BLaER1 treated with 17β-estradiol and CSF1 and Interleukin-3, amounts not matched to agents 10 nM and 100 nM (cell line): Measurements from ENCODE around the gene STK32C.

Experiments used
- H3K27ac ChIP-seq, 11 experiments: shearing (Covaris generic); formaldehyde crosslinking; 2 replicates each; pipeline ENCODE4 v1.8.1; 2022
- H3K27me3 ChIP-seq, 11 experiments: shearing (Covaris generic); formaldehyde crosslinking; 2 replicates each; pipeline ENCODE4 v1.8.1; 2022
- H3K36me3 ChIP-seq, 11 experiments: shearing (Covaris generic); formaldehyde crosslinking; 2 replicates each; pipeline ENCODE4 v1.8.1; 2022
- H3K4me1 ChIP-seq, 10 experiments: shearing (Covaris generic); formaldehyde crosslinking; 2 replicates each; pipeline ENCODE4 v1.8.1; 2022
- H3K4me2 ChIP-seq, 11 experiments: shearing (Covaris generic); formaldehyde crosslinking; 2 replicates each; pipeline ENCODE4 v1.8.1; 2022
- H3K4me3 ChIP-seq, 10 experiments: shearing (Covaris generic); formaldehyde crosslinking; 2 replicates each; pipeline ENCODE4 v1.8.1; 2022
- H3K9ac ChIP-seq, 11 experiments: shearing (Covaris generic); formaldehyde crosslinking; 2 replicates each; pipeline ENCODE4 v1.8.1; 2022
- H3K9me3 ChIP-seq, 11 experiments: shearing (Covaris generic); formaldehyde crosslinking; replicated peaks in 1 of 11; 2 replicates each; pipeline ENCODE4 v1.8.1; 2022
- H4K20me1 ChIP-seq, 11 experiments: shearing (Covaris generic); formaldehyde crosslinking; 2 replicates each; pipeline ENCODE4 v1.8.1; 2022
- Cebpa-rat ChIP-seq, 11 experiments: shearing (Covaris generic); IDR thresholded peaks; 2 replicates each; pipeline ENCODE4 v1.8.1; 2022

Gene STK32C

GRCh38 chr10:132304756-132305509 lies 2.8 kb downstream of the STK32C start:
- TF ChIP-seq Cebpa-rat (IDR thresholded peaks at IDR 0.05), result peak in 2 of 11 experiments; percentile 24 to 54; a peak in 2 of 22 replicates
- H3K4me3 ChIP-seq, result no peak overlapping the region
- peaks cover 0 to 73% (median 30%) of the 10 kb centered on the region in 11 experiments; a peak in 16 of 22 replicates for H4K20me1 ChIP-seq
- H3K4me1 ChIP-seq, result peaks cover 27 to 77% (median 71%) of the 10 kb centered on the region in 10 experiments
- H3K9me3 ChIP-seq, result peaks cover 7 to 17% (median 12%) of the 10 kb centered on the region in 11 experiments; a peak in 18 of 22 replicates
- H3K4me2 ChIP-seq, result peak overlapping the region in 6 of 11 experiments; percentile 24 to 97 (median 94); a peak in 7 of 22 replicates
- H3K27me3 ChIP-seq, result peaks cover 35 to 81% (median 68%) of the 10 kb centered on the region in 11 experiments
- H3K36me3 ChIP-seq, result no peaks in the 10 kb centered on the region; a peak in 1 of 22 replicates
- no peak overlapping the region for H3K9ac ChIP-seq
- H3K27ac ChIP-seq, result no peak overlapping the region

DNA sequence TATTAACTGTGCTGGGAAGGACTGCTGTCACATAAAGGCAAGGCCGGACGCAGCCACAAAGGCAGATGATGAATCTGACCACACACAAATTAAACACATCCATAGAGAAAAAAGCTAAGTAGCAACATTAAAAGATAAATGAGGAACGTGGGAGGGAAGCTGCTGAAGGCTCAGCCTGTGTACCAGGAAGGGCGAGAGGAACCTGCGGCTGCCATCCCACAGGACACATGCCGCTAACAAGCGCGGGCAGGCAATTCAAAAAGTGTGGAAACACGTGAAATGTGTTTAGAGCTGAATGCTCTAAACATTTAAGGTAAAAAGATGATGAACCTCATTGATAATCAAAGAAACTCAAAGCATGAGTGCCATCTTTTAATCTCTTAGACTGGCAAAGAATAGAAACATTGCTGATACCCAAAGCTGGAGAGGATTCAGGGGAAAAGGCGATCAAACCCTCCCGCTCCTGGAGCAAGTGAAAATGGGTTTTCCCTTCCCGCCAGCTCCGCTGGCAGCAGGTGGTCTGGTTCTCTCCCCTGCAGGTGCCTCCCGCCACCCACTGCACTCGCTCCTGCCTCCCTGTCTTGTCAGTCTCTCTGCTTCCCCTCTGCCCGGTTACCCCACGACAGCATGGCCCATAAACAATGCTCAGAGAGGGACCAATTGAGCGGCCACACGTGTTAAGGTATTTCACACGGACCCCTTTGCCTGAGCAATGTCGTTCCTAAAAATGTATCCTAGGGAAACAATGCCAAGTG lies 4.2 kb downstream of the STK32C start:
- no peaks in the 10 kb centered on the region; a peak in 1 of 22 replicates for H3K36me3 ChIP-seq
- peak overlapping the region in 2 of 11 experiments; percentile 14 to 53; a peak in 1 of 22 replicates for H3K9ac ChIP-seq
- H3K4me1 ChIP-seq, result peaks cover 22 to 77% (median 71%) of the 10 kb centered on the region in 10 experiments
- H3K4me2 ChIP-seq, result peak overlapping the region; percentile 62 to 97 (median 88)
- peaks cover 0 to 77% (median 30%) of the 10 kb centered on the region in 11 experiments; a peak in 16 of 22 replicates for H4K20me1 ChIP-seq
- H3K4me3 ChIP-seq, result peak overlapping the region in 3 of 10 experiments; percentile 8 to 12 (median 12); a peak in 2 of 20 replicates
- TF ChIP-seq Cebpa-rat (IDR thresholded peaks at IDR 0.05), result no peak
- peaks cover 35 to 81% (median 58%) of the 10 kb centered on the region in 11 experiments for H3K27me3 ChIP-seq
- peaks cover 7 to 17% (median 12%) of the 10 kb centered on the region in 11 experiments; a peak in 18 of 22 replicates for H3K9me3 ChIP-seq
- no peak overlapping the region for H3K27ac ChIP-seq

DNA sequence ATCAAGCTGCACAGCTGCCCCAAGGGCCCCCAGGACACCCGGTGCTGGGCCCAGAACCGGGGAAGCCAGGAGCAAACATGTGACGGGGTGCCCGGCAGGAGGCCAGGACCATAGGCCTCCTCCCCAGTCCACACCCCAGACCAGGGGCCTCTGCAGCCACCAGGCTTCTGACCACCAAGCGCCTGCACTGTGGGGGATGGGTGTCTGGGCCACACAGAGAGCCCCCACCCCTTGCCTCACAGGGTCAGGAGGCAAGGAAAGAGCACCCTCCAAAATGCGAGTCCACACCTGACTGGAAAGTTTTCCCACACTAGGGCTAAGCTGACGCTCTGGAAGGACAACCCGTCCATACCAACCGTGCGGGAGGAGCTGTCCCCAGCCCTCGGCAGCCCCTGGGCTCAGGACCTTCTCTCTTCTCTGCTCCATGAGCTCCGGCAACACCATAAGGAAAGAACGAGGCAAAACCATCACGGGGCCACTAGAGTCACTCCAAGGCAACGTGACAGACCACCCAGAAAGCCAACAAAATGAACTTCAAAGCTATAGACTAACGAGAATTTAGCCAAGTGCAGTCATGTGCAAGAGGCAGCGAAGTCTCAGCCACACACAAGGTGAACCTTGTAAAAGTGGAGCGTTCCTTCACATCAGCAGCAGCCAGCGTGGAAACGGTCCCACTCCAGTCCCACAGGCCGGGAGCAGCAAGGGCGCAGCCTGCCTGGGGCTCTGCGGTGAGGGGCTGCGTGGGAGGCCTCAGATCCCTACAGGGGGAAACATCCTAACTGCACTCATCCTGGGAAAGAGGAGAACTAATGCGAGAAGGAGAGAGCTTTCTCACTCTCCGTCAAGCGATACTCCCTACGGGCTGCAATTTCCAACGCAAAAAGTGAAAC lies 5.1 kb downstream of the STK32C start:
- H3K4me3 ChIP-seq, result peak overlapping the region in 3 of 10 experiments; percentile 8 to 12 (median 12); a peak in 2 of 20 replicates
- H3K4me1 ChIP-seq, result peaks cover 29 to 84% (median 77%) of the 10 kb centered on the region in 10 experiments
- TF ChIP-seq Cebpa-rat (IDR thresholded peaks at IDR 0.05), result no peak
- H3K9me3 ChIP-seq, result peaks cover 7 to 17% (median 12%) of the 10 kb centered on the region in 11 experiments; a peak in 18 of 22 replicates
- H3K27me3 ChIP-seq, result peaks cover 34 to 87% (median 55%) of the 10 kb centered on the region in 11 experiments
- H4K20me1 ChIP-seq, result peaks cover 0 to 85% (median 35%) of the 10 kb centered on the region in 11 experiments; a peak in 17 of 22 replicates
- peak overlapping the region; percentile 62 to 97 (median 88) for H3K4me2 ChIP-seq
- no peaks in the 10 kb centered on the region; a peak in 1 of 22 replicates for H3K36me3 ChIP-seq
- no peak overlapping the region for H3K27ac ChIP-seq
- peak overlapping the region in 3 of 11 experiments; percentile 14 to 53 (median 40); a peak in 3 of 22 replicates for H3K9ac ChIP-seq

DNA sequence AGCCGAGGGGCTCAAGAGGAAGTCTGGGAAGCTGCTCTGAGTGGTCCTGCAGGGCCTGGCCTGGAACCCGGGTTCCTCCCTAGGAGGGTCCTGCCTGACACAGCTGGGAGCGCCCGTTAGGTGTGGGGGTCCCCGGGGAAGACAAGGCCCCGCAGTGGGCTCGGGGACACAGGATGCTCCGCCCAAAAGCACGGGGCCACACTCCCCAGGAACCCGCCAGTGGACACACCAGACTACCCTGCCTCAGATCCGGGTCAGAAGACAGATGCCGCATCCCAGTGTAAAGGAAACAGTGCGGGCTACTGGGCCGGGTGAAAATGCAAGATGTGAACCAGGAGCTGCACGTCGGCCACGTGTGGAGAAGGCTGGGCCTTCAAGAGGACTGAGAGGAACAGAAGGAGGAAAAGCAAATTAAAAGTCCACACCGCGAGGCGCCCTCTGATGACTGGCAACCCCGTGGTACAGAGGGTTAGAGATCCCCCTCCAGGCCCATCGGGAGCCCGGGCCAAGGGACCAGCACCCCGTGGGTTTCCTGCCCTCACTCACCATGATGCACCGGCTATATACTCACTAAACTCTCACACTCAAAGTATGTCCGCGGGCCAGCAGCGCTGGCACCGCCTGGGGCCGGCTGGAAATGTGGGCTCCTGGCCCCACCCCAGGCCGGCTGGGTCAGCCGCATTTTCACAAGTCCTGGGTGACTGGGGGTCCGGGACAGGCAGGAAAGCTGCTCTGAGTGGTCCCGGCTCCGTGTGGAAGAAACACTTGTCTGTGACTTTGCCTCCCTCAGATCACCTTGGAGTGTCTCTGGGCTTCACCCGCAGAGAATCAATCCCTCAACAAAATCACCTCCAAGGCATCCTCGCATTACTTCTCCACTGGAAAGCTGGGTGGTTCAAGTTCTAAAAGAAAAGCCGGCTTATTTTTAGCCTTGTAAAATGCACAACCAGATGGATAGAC lies 6.1 kb downstream of the STK32C start:
- H3K27ac ChIP-seq, result no peak overlapping the region
- no peaks in the 10 kb centered on the region; a peak in 1 of 22 replicates for H3K36me3 ChIP-seq
- peaks cover 7 to 14% (median 12%) of the 10 kb centered on the region in 11 experiments; a peak in 18 of 22 replicates for H3K9me3 ChIP-seq
- no peak for TF ChIP-seq Cebpa-rat (IDR thresholded peaks at IDR 0.05)
- peaks cover 0 to 88% (median 38%) of the 10 kb centered on the region in 11 experiments; a peak in 18 of 22 replicates for H4K20me1 ChIP-seq
- no peak overlapping the region for H3K4me3 ChIP-seq
- peaks cover 24 to 87% (median 45%) of the 10 kb centered on the region in 11 experiments for H3K27me3 ChIP-seq
- H3K4me2 ChIP-seq, result peak overlapping the region in 9 of 11 experiments; percentile 62 to 97 (median 91); a peak in 18 of 22 replicates
- no peak overlapping the region; a peak in 1 of 22 replicates for H3K9ac ChIP-seq
- H3K4me1 ChIP-seq, result peaks cover 34 to 85% (median 79%) of the 10 kb centered on the region in 10 experiments

- no peaks in the 10 kb centered on the region; a peak in 1 of 22 replicates for H3K36me3 ChIP-seq
- TF ChIP-seq Cebpa-rat (IDR thresholded peaks at IDR 0.05), result no peak
- peaks cover 13 to 87% (median 34%) of the 10 kb centered on the region in 11 experiments for H3K27me3 ChIP-seq
- H3K4me2 ChIP-seq, result peak overlapping the region in 8 of 11 experiments; percentile 83 to 97 (median 92); a peak in 16 of 22 replicates
- peaks cover 40 to 95% (median 90%) of the 10 kb centered on the region in 10 experiments for H3K4me1 ChIP-seq
- H3K9ac ChIP-seq, result no peak overlapping the region
- H3K4me3 ChIP-seq, result no peak overlapping the region
- peaks cover 0 to 88% (median 39%) of the 10 kb centered on the region in 11 experiments; a peak in 18 of 22 replicates for H4K20me1 ChIP-seq
- no peak overlapping the region for H3K27ac ChIP-seq
- peaks cover under 1 to 4% (median 3%) of the 10 kb centered on the region in 11 experiments; a peak in 16 of 22 replicates for H3K9me3 ChIP-seq
Measured at GRCh38 chr10:132300582-132300981, 7.2 kb downstream of the STK32C start.

DNA sequence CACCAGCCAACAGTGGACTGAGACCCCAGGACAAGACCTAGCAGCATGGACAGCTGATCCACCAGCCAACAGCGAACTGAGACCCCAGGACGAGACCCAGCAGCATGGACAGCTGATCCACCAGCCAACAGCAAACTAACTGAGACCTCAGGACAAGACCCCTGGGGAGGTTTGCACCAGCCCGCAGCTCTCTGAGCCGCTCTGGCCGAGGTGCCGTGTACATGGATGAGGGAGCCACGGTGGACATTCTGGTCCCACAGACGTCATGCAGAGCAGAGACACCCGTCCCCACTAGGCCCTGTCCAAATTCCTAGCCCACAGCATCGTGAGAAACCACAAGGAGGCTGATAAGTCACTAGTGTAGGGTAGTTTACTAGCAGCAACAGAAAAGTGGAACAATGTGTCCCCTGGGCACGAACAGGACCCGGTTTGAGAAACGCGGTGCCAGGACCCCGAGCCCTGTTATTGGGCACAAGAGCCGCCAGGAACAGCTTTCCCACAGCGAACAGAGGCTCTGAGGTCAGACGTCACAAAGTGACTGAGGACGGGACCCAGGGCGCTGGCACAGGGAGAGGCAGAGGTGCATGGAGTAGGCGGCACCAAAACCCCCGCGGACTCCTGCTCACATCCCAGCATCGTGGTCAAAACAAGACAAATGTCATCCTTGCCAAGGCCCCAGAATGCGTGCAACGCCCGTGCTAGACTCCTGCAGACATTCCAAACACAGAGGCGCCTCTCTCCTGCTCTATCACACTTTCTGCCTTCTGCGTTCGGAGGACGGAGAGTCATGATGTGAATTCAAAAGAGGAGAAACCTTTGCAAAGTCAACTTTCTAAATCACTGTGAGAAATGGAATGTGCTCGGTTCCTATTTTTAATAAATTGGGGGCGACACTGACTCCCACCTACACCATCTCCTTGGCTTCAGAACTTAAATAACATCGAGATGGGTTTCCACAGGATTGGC lies 8.1 kb downstream of the STK32C start:
- no peak for TF ChIP-seq Cebpa-rat (IDR thresholded peaks at IDR 0.05)
- Histone ChIP-seq H3K9me3 (no peaks in the 10 kb centered on the region), H4K20me1 (peaks cover 0 to 89% (median 39%) of the 10 kb centered on the region in 11 experiments; a peak in 18 of 22 replicates), H3K9ac (peak overlapping the region in 2 of 11 experiments; percentile 4 to 37; a peak in 1 of 22 replicates), H3K36me3 (no peaks in the 10 kb centered on the region), H3K4me2 (peak overlapping the region; percentile 15 to 97 (median 88); a peak in 20 of 22 replicates), H3K27me3 (peaks cover 4 to 82% (median 25%) of the 10 kb centered on the region in 11 experiments; a peak in 21 of 22 replicates), H3K4me1 (peaks cover 40 to 100% (median 96%) of the 10 kb centered on the region in 10 experiments), H3K4me3 (peak overlapping the region in 1 of 10 experiments; percentile 5; a peak in 1 of 20 replicates), H3K27ac (peak overlapping the region in 4 of 11 experiments; percentile 38 to 75 (median 55); a peak in 6 of 22 replicates)
